ENCODE results near the gene PER2. TPM values are rescaled to one million over a fixed set of nuclear protein-coding genes. Genes with fewer than 3 reads are reported as not detected.
A peak's percentile ranks its signal among the peaks of the same experiment; 100 is the strongest.

The PER2 gene
- total and polyA plus RNA-seq, 8 donors = 4.4 to 188 (median 23.2) TPM

- TF ChIP-seq EP300 (IDR thresholded peaks at IDR 0.05) (no peak), POLR2A (IDR thresholded peaks at IDR 0.05) (no peak), POLR2AphosphoS5 (IDR thresholded peaks at IDR 0.05) (no peak), CTCF (IDR thresholded peaks at IDR 0.05) (no peak)
- Histone ChIP-seq H3K9me3 (no peaks in the 10 kb centered on the region), H3K27me3 (no peaks in the 10 kb centered on the region), H3K36me3 (no peaks in the 10 kb centered on the region), H3K4me3 (peak overlapping the region; percentile 7 to 70 (median 14)), H3K4me1 (peaks cover 52 to 90% (median 80%) of the 10 kb centered on the region in 4 donors), H3K27ac (peak overlapping the region; percentile 98 to 99 (median 98))
- intact Hi-C loops (cut with DNase I; ENCODE audit: low total_unique reads) = no loop called here
- DNase-seq = peak in 1 of 2 donors; percentile 47
- 15 to 50% (median 20%) methylated on average over 7 of the region's 7 CpGs for WGBS, 5 donors
Observed at GRCh38 chr2:238286095-238286494, 2.3 kb downstream of the PER2 start.

- 13 to 27% (median 19%) methylated on average over 7 of the region's 7 CpGs for WGBS, 5 donors
- intact Hi-C loops (cut with DNase I; ENCODE audit: low total_unique reads) = no loop called here
Observed at GRCh38 chr2:238285653-238286082, 2.7 kb downstream of the PER2 start.

GRCh38 chr2:238284802-238285515 is 3.5 kb downstream of the PER2 start:
- DNase-seq = peak; percentile 55 to 65
- WGBS, 5 donors = 38 to 55% (median 48%) methylated on average over 11 of the region's 11 CpGs
- H3K27me3 ChIP-seq = no peaks in the 10 kb centered on the region
- intact Hi-C loops (cut with DNase I; ENCODE audit: low total_unique reads) = no loop called here
- no peaks in the 10 kb centered on the region for H3K36me3 ChIP-seq
- no peak for TF ChIP-seq POLR2A (IDR thresholded peaks at IDR 0.05)
- no peak for TF ChIP-seq EP300 (IDR thresholded peaks at IDR 0.05)
- no peak for TF ChIP-seq CTCF (IDR thresholded peaks at IDR 0.05)
- no peak for TF ChIP-seq POLR2AphosphoS5 (IDR thresholded peaks at IDR 0.05)
- H3K27ac ChIP-seq = peak overlapping the region; percentile 98 to 99 (median 98)
- H3K4me1 ChIP-seq = peaks cover 50 to 90% (median 84%) of the 10 kb centered on the region in 4 donors
- no peaks in the 10 kb centered on the region for H3K9me3 ChIP-seq
- peak overlapping the region in 1 of 4 donors; percentile 28 for H3K4me3 ChIP-seq

More at GRCh38 chr2:238285653-238286082, 2.7 kb downstream of the PER2 start:
- Histone ChIP-seq H3K27ac (peak overlapping the region; percentile 98 to 99 (median 98)), H3K4me1 (peaks cover 51 to 90% (median 81%) of the 10 kb centered on the region in 4 donors), H3K36me3 (no peaks in the 10 kb centered on the region), H3K27me3 (no peaks in the 10 kb centered on the region), H3K4me3 (peak overlapping the region; percentile 9 to 28 (median 16)), H3K9me3 (no peaks in the 10 kb centered on the region)
- DNase-seq = peak; percentile 91 to 96
- TF ChIP-seq EP300 (IDR thresholded peaks at IDR 0.05) (peak; percentile 58), CTCF (IDR thresholded peaks at IDR 0.05) (peak in 1 of 7 experiments; percentile 22), POLR2A (IDR thresholded peaks at IDR 0.05) (no peak), POLR2AphosphoS5 (IDR thresholded peaks at IDR 0.05) (peak; percentile 69 to 89 (median 86))

GRCh38 chr2:238282861-238283738 is 5.3 kb downstream of the PER2 start:
- peaks cover 0 to 7% (median 0%) of the 10 kb centered on the region in 4 donors for H3K36me3 ChIP-seq
- peaks cover 43 to 96% (median 85%) of the 10 kb centered on the region in 4 donors for H3K4me1 ChIP-seq
- H3K4me3 ChIP-seq = no peak overlapping the region
- TF ChIP-seq POLR2AphosphoS5 (IDR thresholded peaks at IDR 0.05) (no peak), EP300 (IDR thresholded peaks at IDR 0.05) (no peak), CTCF (IDR thresholded peaks at IDR 0.05) (no peak), POLR2A (IDR thresholded peaks at IDR 0.05) (no peak)
- intact Hi-C loops (cut with DNase I; ENCODE audit: low total_unique reads) = no loop called here
- WGBS, 5 donors = 87 to 94% (median 91%) methylated on average over 17 of the region's 17 CpGs
- no peak for DNase-seq
- H3K27ac ChIP-seq = peak overlapping the region in 3 of 5 donors; percentile 17 to 99 (median 98)
- no peaks in the 10 kb centered on the region for H3K27me3 ChIP-seq
- no peaks in the 10 kb centered on the region for H3K9me3 ChIP-seq
